IMR-90 (cell line): ENCODE measurements around the gene ADGRG3. TPM values are rescaled to one million over a fixed set of nuclear protein-coding genes. Genes with fewer than 3 reads are reported as not detected.

ENCODE experiments used
- ATAC-seq: fragments of 200-7000 bp; cut with Tn5 transposase; 2 replicates; pipeline ENCODE4 v1.9.1; 2020; ENCODE audit warnings: low read depth, mild to moderate bottlenecking, moderate library complexity
- BruUV-seq: library from RNA; stranded (reverse); fragments of 400-500 nt; replicated peaks from 2 replicates; lab custom pipeline; 2021; lab: Mats Ljungman, UMichigan
- CTCF ChIA-PET: fragments of 300-600 bp; formaldehyde crosslinking; extraction: SDS; loops from one replicate; lab custom pipeline; 2021; ENCODE audit warnings: antibody characterized with exemption; lab: Yijun Ruan, JAX
- POLR2A ChIA-PET: fragments of 300-600 bp; sonication (Branson Sonifier 250); formaldehyde crosslinking; loops from one replicate; lab custom pipeline; 2022; ENCODE audit warnings: antibody characterized with exemption; ENCODE audit not compliant: unreplicated experiment; lab: Charles Lee
- DNase-seq: peaks from one replicate; pipeline ENCODE4 v3.0.0; 2013
- H2AFZ ChIP-seq: replicated peaks from 2 replicates; pipeline ENCODE3; 2013; ENCODE audit warnings: low read length, mild to moderate bottlenecking; ENCODE audit not compliant: poor library complexity
- H2AK5ac ChIP-seq: 2 replicates; pipeline ENCODE4 v1.6.1; 2013; ENCODE audit warnings: low read depth, low read length, inconsistent platforms
- H2AK9ac ChIP-seq: replicated peaks from 2 replicates; pipeline ENCODE3; 2013; ENCODE audit warnings: mild to moderate bottlenecking, low read depth, low read length, moderate library complexity; ENCODE audit not compliant: poor library complexity
- H2BK120ac ChIP-seq: 2 replicates; pipeline ENCODE4 v1.6.1; 2013; ENCODE audit warnings: low read depth, low read length, inconsistent platforms
- H2BK15ac ChIP-seq: 3 replicates; pipeline ENCODE4 v1.6.1; 2013; ENCODE audit warnings: low read depth, low read length, inconsistent platforms
- H2BK20ac ChIP-seq: 2 replicates; pipeline ENCODE4 v1.6.1; 2013; ENCODE audit warnings: low read depth, mild to moderate bottlenecking, inconsistent platforms, low read length, moderate library complexity
- H2BK5ac ChIP-seq: 2 replicates; pipeline ENCODE4 v1.6.1; 2013; ENCODE audit warnings: mild to moderate bottlenecking, low read depth, low read length, inconsistent platforms; ENCODE audit not compliant: poor library complexity, severe bottlenecking
- H3K14ac ChIP-seq: replicated peaks from 2 replicates; pipeline ENCODE4 v1.6.1; 2013; ENCODE audit warnings: low read depth, low read length, inconsistent platforms
- H3K18ac ChIP-seq: 2 replicates; pipeline ENCODE4 v1.6.1; 2013; ENCODE audit warnings: low read depth, low read length, control low read depth
- H3K23ac ChIP-seq: 2 replicates; pipeline ENCODE4 v1.6.1; 2013; ENCODE audit warnings: low read depth, low read length, inconsistent platforms
- H3K27ac ChIP-seq: 2 replicates; pipeline ENCODE4 v1.5.1; 2013; ENCODE audit warnings: mild to moderate bottlenecking, control low read depth, low read length; ENCODE audit not compliant: insufficient read depth
- H3K27me3 ChIP-seq: 2 replicates; pipeline ENCODE4 v1.6.1; 2013; ENCODE audit warnings: low read length; ENCODE audit not compliant: control insufficient read depth, insufficient read depth
- H3K36me3 ChIP-seq: 2 replicates; pipeline ENCODE4 v1.6.1; 2013; ENCODE audit warnings: low read length, mixed read lengths; ENCODE audit not compliant: control insufficient read depth, insufficient read depth
- H3K4ac ChIP-seq: 2 replicates; pipeline ENCODE4 v1.6.1; 2013; ENCODE audit warnings: low read depth, low read length, inconsistent platforms
- H3K4me1 ChIP-seq: 2 replicates; pipeline ENCODE4 v1.6.1; 2013; ENCODE audit warnings: low read length, mixed read lengths; ENCODE audit not compliant: control insufficient read depth, insufficient read depth
- H3K4me2 ChIP-seq: 2 replicates; pipeline ENCODE4 v1.6.1; 2013; ENCODE audit warnings: low read depth, mild to moderate bottlenecking, control low read depth, low read length, moderate library complexity
- H3K4me3 ChIP-seq: 2 replicates; pipeline ENCODE4 v1.5.1; 2013; ENCODE audit warnings: low read depth, mild to moderate bottlenecking, control low read depth, low read length, moderate library complexity; ENCODE audit not compliant: insufficient read depth
- H3K56ac ChIP-seq: 2 replicates; pipeline ENCODE4 v1.6.1; 2013; ENCODE audit warnings: low read length, inconsistent platforms; ENCODE audit not compliant: insufficient read depth; ENCODE audit errors: extremely low read depth
- H3K79me1 ChIP-seq, 2 experiments: 2 replicates each; pipeline ENCODE4 v1.6.1; 2013; ENCODE audit warnings: low read length in 2 of 2, inconsistent platforms in 1 of 2, low read depth in 1 of 2
- H3K9ac ChIP-seq: 2 replicates; pipeline ENCODE4 v1.6.1; 2013; ENCODE audit warnings: low read depth, low read length, control low read depth
- H3K9me1 ChIP-seq: 2 replicates; pipeline ENCODE4 v1.6.1; 2013; ENCODE audit warnings: low read length, inconsistent platforms; ENCODE audit not compliant: insufficient read depth
- H3K9me3 ChIP-seq: 2 replicates; pipeline ENCODE4 v1.6.1; 2013; ENCODE audit warnings: low read length; ENCODE audit not compliant: control insufficient read depth, insufficient read depth
- H4K20me1 ChIP-seq: 2 replicates; pipeline ENCODE4 v1.6.1; 2013; ENCODE audit warnings: low read length, inconsistent platforms; ENCODE audit not compliant: insufficient read depth
- H4K5ac ChIP-seq: 2 replicates; pipeline ENCODE4 v1.6.1; 2013; ENCODE audit warnings: mild to moderate bottlenecking, low read depth, low read length, control low read depth
- H4K8ac ChIP-seq, 2 experiments: 2 replicates each; pipeline ENCODE4 v1.6.1; 2013; ENCODE audit warnings: low read depth in 2 of 2, low read length in 2 of 2, control low read depth in 1 of 2, inconsistent platforms in 1 of 2
- H4K91ac ChIP-seq: 2 replicates; pipeline ENCODE4 v1.6.1; 2013; ENCODE audit warnings: low read depth, low read length, inconsistent platforms; ENCODE audit not compliant: insufficient read depth
- BHLHE40 ChIP-seq: fragments of 150-350 bp; IDR thresholded peaks from 2 replicates; pipeline ENCODE4 v1.6.1; 2016; ENCODE audit warnings: mild to moderate bottlenecking, low read depth, low read length
- CEBPB ChIP-seq: IDR thresholded peaks from 2 replicates; pipeline ENCODE4 v1.6.1; 2012; ENCODE audit warnings: low read depth, low read length, improper control_type of control experiment
- CHD1 ChIP-seq: IDR thresholded peaks from 2 replicates; pipeline ENCODE4 v1.6.1; 2012; ENCODE audit warnings: low read depth, low read length, improper control_type of control experiment
- FOS ChIP-seq: fragments of 150-350 bp; IDR thresholded peaks from 2 replicates; pipeline ENCODE4 v1.6.1; 2016; ENCODE audit warnings: low read depth, low read length
- MAFK ChIP-seq: IDR thresholded peaks from 2 replicates; pipeline ENCODE4 v1.6.1; 2012; ENCODE audit warnings: low read depth, low read length, improper control_type of control experiment
- MAZ ChIP-seq: IDR thresholded peaks from 2 replicates; pipeline ENCODE4 v1.6.1; 2012; ENCODE audit warnings: low read depth, mild to moderate bottlenecking, low read length, improper control_type of control experiment, moderate library complexity, borderline replicate concordance
- MXI1 ChIP-seq: IDR thresholded peaks from 2 replicates; pipeline ENCODE4 v1.6.1; 2012; ENCODE audit warnings: low read depth, mild to moderate bottlenecking, low read length, moderate library complexity, borderline replicate concordance
- NFE2L2 ChIP-seq: fragments of 150-350 bp; IDR thresholded peaks from 2 replicates; pipeline ENCODE4 v1.6.1; 2016; ENCODE audit warnings: low read depth, mild to moderate bottlenecking, low read length
- POLR2A ChIP-seq: IDR thresholded peaks from 2 replicates; pipeline ENCODE4 v1.6.1; 2012; ENCODE audit warnings: mild to moderate bottlenecking, low read depth, low read length
- RAD21 ChIP-seq: IDR thresholded peaks from 2 replicates; pipeline ENCODE4 v1.6.1; 2012; ENCODE audit warnings: low read length, improper control_type of control experiment
- RCOR1 ChIP-seq: IDR thresholded peaks from 2 replicates; pipeline ENCODE4 v1.6.1; 2012; ENCODE audit warnings: mild to moderate bottlenecking, low read length, improper control_type of control experiment; ENCODE audit not compliant: insufficient replicate concordance
- RFX5 ChIP-seq: IDR thresholded peaks from 2 replicates; pipeline ENCODE4 v1.8.0; 2012; ENCODE audit warnings: low read depth, mild to moderate bottlenecking, low read length, moderate library complexity
- SMC3 ChIP-seq: fragments of 150-350 bp; IDR thresholded peaks from 2 replicates; pipeline ENCODE4 v1.6.1; 2016; ENCODE audit warnings: low read depth, mild to moderate bottlenecking, antibody characterized with exemption, low read length, moderate library complexity
- WGBS, 2 experiments: methylation state at CpG; one replicate each; pipeline versions ENCODE4 v1.1.5 to v1.1.7; 2013; ENCODE audit warnings: missing lambda C conversion rate in 2 of 2; ENCODE audit not compliant: insufficient read length in 1 of 2; ENCODE audit errors: extremely low coverage in 2 of 2; 5-methylcytosine and 5-hydroxymethylcytosine counted together
- dilution Hi-C: fragments of 300-500 bp; cut with HindIII; formaldehyde crosslinking; loops from one replicate; pipeline ENCODE4 v1.14.3; 2018; ENCODE audit warnings: low sequenced_read_pairs; ENCODE audit not compliant: unreplicated experiment
- in situ Hi-C: fragments of 300-500 bp; cut with MboI; formaldehyde crosslinking; loops from 3 replicates; pipeline ENCODE4 v1.14.3; 2019; ENCODE audit warnings: low sequenced_read_pairs, inconsistent platforms, mixed read lengths
- intact Hi-C: fragments of 100-400 bp; cut with micrococcal nuclease; formaldehyde crosslinking; loops from 2 replicates; pipeline ENCODE4 v1.10.0; 2022
- polyA plus RNA-seq, 3 experiments: library from polyadenylated mRNA; depleted of rRNA; stranded (reverse); fragments of >200 nt; gene quantifications; 2 replicates each; pipeline ENCODE4 v1.2.3, GENCODE V29; 2012; ENCODE audit warnings: low replicate concordance in 1 of 3
- total RNA-seq: library from RNA; depleted of rRNA; stranded (reverse); fragments of >200 nt; gene quantifications from 2 replicates; pipeline ENCODE4 v1.2.3, GENCODE V29; 2012
- TF ChIP-seq, protein P1 (sequence below): fragments of 150-350 bp; IDR thresholded peaks from 2 replicates; pipeline ENCODE4 v1.6.1; 2016; ENCODE audit warnings: low read depth, mild to moderate bottlenecking, low read length, moderate library complexity, borderline replicate concordance
- TF ChIP-seq, protein P2 (sequence below): conservative IDR thresholded peaks from 2 replicates; pipeline ENCODE4 v1.5.1; 2012; ENCODE audit warnings: mild to moderate bottlenecking, low read depth, low read length, improper control_type of control experiment
- TF ChIP-seq, protein P3 (sequence below): fragments of 150-350 bp; IDR thresholded peaks from 2 replicates; pipeline ENCODE4 v1.6.1; 2017; ENCODE audit warnings: mild to moderate bottlenecking, antibody characterized with exemption, low read length, low read depth

ADGRG3 gene
- total and polyA plus RNA-seq, 2 of the 4 experiments (the other 2 are of a cell fraction), result not detected

DNA sequence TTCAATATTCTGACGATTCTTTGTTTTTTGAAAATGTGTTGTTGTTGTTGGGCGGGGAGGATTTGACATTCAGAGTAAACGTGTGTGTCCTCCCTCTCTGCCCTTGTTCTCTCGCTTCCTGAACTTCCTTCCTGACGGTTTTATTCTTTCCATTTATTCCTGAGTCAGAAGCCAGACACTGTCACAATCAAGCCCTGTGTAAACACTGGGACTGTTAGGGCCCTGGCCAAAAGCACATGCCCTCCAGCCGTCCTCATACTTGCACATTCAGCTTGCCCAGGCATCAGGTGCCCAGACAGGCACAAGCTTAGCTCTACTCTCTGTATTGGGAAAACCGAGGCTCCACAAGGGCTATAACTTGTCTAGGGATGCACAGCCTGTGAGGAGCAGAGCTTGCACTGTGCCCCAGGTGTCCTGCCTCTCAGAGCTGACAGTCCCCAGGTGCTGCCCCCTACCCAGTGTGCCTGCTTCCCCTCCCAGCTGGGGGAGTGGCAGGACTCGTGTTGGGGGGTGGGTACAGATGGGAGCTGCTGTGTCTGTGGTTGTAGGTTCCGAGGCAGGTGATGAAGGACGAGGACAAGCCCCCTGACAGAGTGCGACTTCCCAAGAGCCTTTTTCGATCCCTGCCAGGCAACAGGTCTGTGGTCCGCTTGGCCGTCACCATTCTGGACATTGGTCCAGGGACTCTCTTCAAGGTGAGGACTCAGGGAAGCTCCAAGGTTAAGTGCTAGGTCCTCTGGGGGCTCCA lies 9.7 kb downstream of the ADGRG3 start:
- in situ Hi-C loops, result no loop called here
- H2AFZ ChIP-seq, result no peak overlapping the region
- no peak overlapping the region for H2BK20ac ChIP-seq
- no peak overlapping the region for H3K23ac ChIP-seq
- H3K4ac ChIP-seq, result no peak overlapping the region
- no peak overlapping the region for H2AK9ac ChIP-seq
- H2BK120ac ChIP-seq, result no peak overlapping the region
- BruUV-seq, result no TSS peak
- intact Hi-C loops, result no loop called here
- no peak overlapping the region for H3K18ac ChIP-seq
- dilution Hi-C loops, result no loop called here
- no peak overlapping the region for H3K27ac ChIP-seq
- ATAC-seq (no peak), DNase-seq (no peak)
- H3K9me3 ChIP-seq, result no peaks in the 10 kb centered on the region
- ChIA-PET CTCF (no interaction called here), POLR2A (no interaction called here)
- peaks cover 70% of the 10 kb centered on the region for H3K27me3 ChIP-seq
- no peaks in the 10 kb centered on the region; the same call in 1 of the 2 replicates for H3K9me1 ChIP-seq
- no peak overlapping the region for H3K56ac ChIP-seq
- H4K20me1 ChIP-seq, result no peaks in the 10 kb centered on the region
- H3K4me1 ChIP-seq, result no peaks in the 10 kb centered on the region
- H3K4me2 ChIP-seq, result no peak overlapping the region
- WGBS, 2 experiments, result 42% methylated on average over 10 of the region's 14 CpGs; no CpG with 5 or more reads in 1 of the 2 experiments
- H4K5ac ChIP-seq, result no peak overlapping the region
- no peaks in the 10 kb centered on the region for H3K79me1 ChIP-seq
- no peaks in the 10 kb centered on the region for H3K36me3 ChIP-seq
- no peak overlapping the region for H2AK5ac ChIP-seq
- H4K91ac ChIP-seq, result no peak overlapping the region
- no peak overlapping the region for H3K14ac ChIP-seq
- no peak overlapping the region for H2BK15ac ChIP-seq
- no peak overlapping the region for H3K9ac ChIP-seq
- no peak overlapping the region for H2BK5ac ChIP-seq
- TF ChIP-seq CEBPB (no peak), RAD21 (no peak), MXI1 (no peak), BHLHE40 (no peak), NFE2L2 (no peak), RFX5 (no peak), FOS (no peak), RCOR1 (no peak), POLR2A (no peak), MAZ (no peak), CHD1 (no peak), SMC3 (no peak), MAFK (no peak)
- TF ChIP-seq, protein P1, sequence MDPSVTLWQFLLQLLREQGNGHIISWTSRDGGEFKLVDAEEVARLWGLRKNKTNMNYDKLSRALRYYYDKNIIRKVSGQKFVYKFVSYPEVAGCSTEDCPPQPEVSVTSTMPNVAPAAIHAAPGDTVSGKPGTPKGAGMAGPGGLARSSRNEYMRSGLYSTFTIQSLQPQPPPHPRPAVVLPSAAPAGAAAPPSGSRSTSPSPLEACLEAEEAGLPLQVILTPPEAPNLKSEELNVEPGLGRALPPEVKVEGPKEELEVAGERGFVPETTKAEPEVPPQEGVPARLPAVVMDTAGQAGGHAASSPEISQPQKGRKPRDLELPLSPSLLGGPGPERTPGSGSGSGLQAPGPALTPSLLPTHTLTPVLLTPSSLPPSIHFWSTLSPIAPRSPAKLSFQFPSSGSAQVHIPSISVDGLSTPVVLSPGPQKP, result no peak
- TF ChIP-seq, protein P2, sequence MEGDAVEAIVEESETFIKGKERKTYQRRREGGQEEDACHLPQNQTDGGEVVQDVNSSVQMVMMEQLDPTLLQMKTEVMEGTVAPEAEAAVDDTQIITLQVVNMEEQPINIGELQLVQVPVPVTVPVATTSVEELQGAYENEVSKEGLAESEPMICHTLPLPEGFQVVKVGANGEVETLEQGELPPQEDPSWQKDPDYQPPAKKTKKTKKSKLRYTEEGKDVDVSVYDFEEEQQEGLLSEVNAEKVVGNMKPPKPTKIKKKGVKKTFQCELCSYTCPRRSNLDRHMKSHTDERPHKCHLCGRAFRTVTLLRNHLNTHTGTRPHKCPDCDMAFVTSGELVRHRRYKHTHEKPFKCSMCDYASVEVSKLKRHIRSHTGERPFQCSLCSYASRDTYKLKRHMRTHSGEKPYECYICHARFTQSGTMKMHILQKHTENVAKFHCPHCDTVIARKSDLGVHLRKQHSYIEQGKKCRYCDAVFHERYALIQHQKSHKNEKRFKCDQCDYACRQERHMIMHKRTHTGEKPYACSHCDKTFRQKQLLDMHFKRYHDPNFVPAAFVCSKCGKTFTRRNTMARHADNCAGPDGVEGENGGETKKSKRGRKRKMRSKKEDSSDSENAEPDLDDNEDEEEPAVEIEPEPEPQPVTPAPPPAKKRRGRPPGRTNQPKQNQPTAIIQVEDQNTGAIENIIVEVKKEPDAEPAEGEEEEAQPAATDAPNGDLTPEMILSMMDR, result no peak
- TF ChIP-seq, protein P3, sequence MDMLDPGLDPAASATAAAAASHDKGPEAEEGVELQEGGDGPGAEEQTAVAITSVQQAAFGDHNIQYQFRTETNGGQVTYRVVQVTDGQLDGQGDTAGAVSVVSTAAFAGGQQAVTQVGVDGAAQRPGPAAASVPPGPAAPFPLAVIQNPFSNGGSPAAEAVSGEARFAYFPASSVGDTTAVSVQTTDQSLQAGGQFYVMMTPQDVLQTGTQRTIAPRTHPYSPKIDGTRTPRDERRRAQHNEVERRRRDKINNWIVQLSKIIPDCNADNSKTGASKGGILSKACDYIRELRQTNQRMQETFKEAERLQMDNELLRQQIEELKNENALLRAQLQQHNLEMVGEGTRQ, result no peak
- no peak overlapping the region for H4K8ac ChIP-seq
- H3K4me3 ChIP-seq, result no peak overlapping the region
